K562 (cell line): ENCODE results near the gene THUMPD2. TPM values are rescaled to one million over a fixed set of nuclear protein-coding genes. Genes with fewer than 3 reads are reported as not detected.

Source experiments
- CEBPG ChIP-seq, 3 experiments: fragments of 200-800 bp in 1 of 3; sonication (Bioruptor generic) in 1 of 3; sonication (generic) in 1 of 3; formaldehyde crosslinking in 1 of 3; IDR thresholded peaks in 2 of 3; conservative IDR thresholded peaks in 1 of 3; 2 replicates each; pipeline versions ENCODE4 v1.6.1 to v1.8.0; 2016 to 2022; ENCODE audit warnings: missing compliant biosample characterization in 2 of 3, missing genetic modification characterization in 2 of 3, mild to moderate bottlenecking in 1 of 3, missing genetic modification reagents in 1 of 3
- EGR1 ChIP-seq: fragments of 450-650 bp; conservative IDR thresholded peaks from 2 replicates; pipeline ENCODE4 v1.6.1; 2017; ENCODE audit warnings: mild to moderate bottlenecking
- ELF2 ChIP-seq: fragments of 250-450 bp; sonication (Bioruptor Pico); IDR thresholded peaks from 2 replicates; pipeline ENCODE4 v1.5.0; 2021; ENCODE audit warnings: mild to moderate bottlenecking
- EWSR1 ChIP-seq: fragments of 450-650 bp; IDR thresholded peaks from 2 replicates; pipeline ENCODE4 v1.6.1; 2018; ENCODE audit warnings: borderline replicate concordance, mild to moderate bottlenecking, low read depth, moderate library complexity; ENCODE audit not compliant: partially characterized antibody
- FOS ChIP-seq: IDR thresholded peaks from 3 replicates; pipeline ENCODE4 v1.6.1; 2011; ENCODE audit not compliant: insufficient read length; ENCODE audit errors: extremely low read depth
- FOSL1 ChIP-seq: fragments of 200-800 bp; sonication (Bioruptor generic); conservative IDR thresholded peaks from 2 replicates; pipeline ENCODE4 v1.6.1; 2016; ENCODE audit warnings: missing genetic modification characterization, missing compliant biosample characterization
- FUS ChIP-seq: fragments of 200-400 bp; formaldehyde crosslinking; optimal IDR thresholded peaks from 2 replicates; pipeline ENCODE3; 2017; ENCODE audit warnings: low read depth, low read length
- GATAD2A ChIP-seq: fragments of 450-650 bp; IDR thresholded peaks from 2 replicates; pipeline ENCODE4 v1.6.1; 2017
- KLF6 ChIP-seq: fragments of 250-450 bp; sonication (Bioruptor Pico); IDR thresholded peaks from 2 replicates; pipeline ENCODE4 v1.4.0; 2020; ENCODE audit warnings: mild to moderate bottlenecking, moderate library complexity, borderline replicate concordance
- MEIS2 ChIP-seq: fragments of 450-650 bp; IDR thresholded peaks from 2 replicates; pipeline ENCODE4 v1.6.1; 2014; ENCODE audit warnings: mild to moderate bottlenecking; ENCODE audit not compliant: partially characterized antibody
- MYNN ChIP-seq, 2 experiments: sonication (generic); formaldehyde crosslinking in 1 of 2; IDR thresholded peaks; 2 replicates each; pipeline versions ENCODE4 v1.5.0 to v1.6.1; 2016 to 2020; ENCODE audit warnings: antibody characterized with exemption in 1 of 2, missing genetic modification reagents in 1 of 2
- NCOR1 ChIP-seq: fragments of 450-650 bp; IDR thresholded peaks from 2 replicates; pipeline ENCODE4 v1.6.1; 2016; ENCODE audit warnings: mild to moderate bottlenecking, moderate library complexity
- SUPT5H ChIP-seq: fragments of 450-650 bp; IDR thresholded peaks from 2 replicates; pipeline ENCODE4 v1.6.1; 2016
- WHSC1 ChIP-seq: IDR thresholded peaks from one replicate; pipeline ENCODE4 v1.6.1; 2012; ENCODE audit warnings: low read length, control low read depth, inconsistent platforms
- ZBTB43 ChIP-seq: sonication (generic); formaldehyde crosslinking; IDR thresholded peaks from 2 replicates; pipeline ENCODE4 v1.8.0; 2023; ENCODE audit warnings: mild to moderate bottlenecking, missing genetic modification reagents
- ZBTB7A ChIP-seq: IDR thresholded peaks from 2 replicates; pipeline ENCODE4 v1.6.1; 2011; ENCODE audit warnings: low read depth, mild to moderate bottlenecking, low read length, moderate library complexity, borderline replicate concordance; ENCODE audit not compliant: control insufficient read depth
- ZNF24 ChIP-seq: fragments of 450-650 bp; IDR thresholded peaks from 2 replicates; pipeline ENCODE4 v1.6.1; 2016
- ZNF354B ChIP-seq: fragments of 250-450 bp; sonication (Bioruptor Pico); IDR thresholded peaks from 2 replicates; pipeline ENCODE4 v1.4.0; 2020
- ZNF561 ChIP-seq: fragments of 450-650 bp; formaldehyde crosslinking; conservative IDR thresholded peaks from 2 replicates; pipeline ENCODE4 v1.4.0; 2020; ENCODE audit warnings: mild to moderate bottlenecking, moderate library complexity
- ZZZ3 ChIP-seq: fragments of 450-650 bp; IDR thresholded peaks from 2 replicates; pipeline ENCODE4 v1.6.1; 2016; ENCODE audit warnings: antibody characterized with exemption, mild to moderate bottlenecking, moderate library complexity
- polyA plus RNA-seq, 8 experiments: library from polyadenylated mRNA; depleted of rRNA in 4 of 8; stranded (reverse) in 5 of 8; unstranded in 3 of 8; fragments of >200 nt; fragmentation: Nextera tagmentation in 2 of 8; fragmentation: Illumina TruSeq in 1 of 8; extraction: Ambion mirVana in 2 of 8; extraction: Trizol in 1 of 8; gene quantifications; 2 replicates each; pipeline versions ENCODE4 v1.2.1 to v1.2.3, GENCODE V29; 2011 to 2014; ENCODE audit warnings: inconsistent platforms in 1 of 8, missing spikeins in 1 of 8
- total RNA-seq, 7 experiments: library from RNA; depleted of rRNA in 6 of 7; stranded (reverse); fragments of >200 nt in 6 of 7; fragmentation: Illumina TruSeq in 2 of 7; extraction: Trizol in 2 of 7; gene quantifications; 2 replicates each; pipeline versions ENCODE4 v1.2.1 to v1.2.3, GENCODE V29; 2011 to 2021; ENCODE audit warnings: low replicate concordance in 1 of 7
- TF ChIP-seq, protein P1 (sequence below): sonication (generic); formaldehyde crosslinking; IDR thresholded peaks from 2 replicates; pipeline ENCODE4 v1.8.1; 2023; ENCODE audit warnings: mild to moderate bottlenecking, missing genetic modification reagents, moderate library complexity

Gene THUMPD2
- total and polyA plus RNA-seq, 9 of the 15 experiments (the other 6 are each of a cell fraction or from before 2014, with no cell fraction given), result 9.6 to 40.4 (median 24.0) TPM

- TF ChIP-seq ZNF561 (CRISPR knock-in tag) (no peak), NCOR1 (no peak), GATAD2A (no peak), MEIS2 (peak; percentile 41), FOSL1 (tag) (0 out of 2 replicates have a peak, but pooled peaks have one; percentile 4), ZBTB7A (no peak), FOS (no peak), ZNF354B (CRISPR knock-in tag) (no peak), ZNF24 (peak; percentile 50; the same call in 1 of the 2 replicates), MYNN (IDR thresholded peaks at IDR 0.05) (no peak), MYNN (CRISPR knock-in tag; IDR thresholded peaks at IDR 0.05) (no peak), EWSR1 (no peak), CEBPG (CRISPR knock-in tag; IDR thresholded peaks at IDR 0.05) (no peak), CEBPG (tag; conservative IDR thresholded peaks at IDR 0.05 in 1 of 2, IDR thresholded peaks at IDR 0.05 in 1 of 2) (no peak), ZBTB43 (CRISPR knock-in tag) (no peak), ZZZ3 (no peak), FUS (no peak), KLF6 (CRISPR knock-in tag) (no peak), ELF2 (CRISPR knock-in tag) (no peak), EGR1 (peak; percentile 92), SUPT5H (no peak), WHSC1 (no peak)
- TF ChIP-seq, protein P1, sequence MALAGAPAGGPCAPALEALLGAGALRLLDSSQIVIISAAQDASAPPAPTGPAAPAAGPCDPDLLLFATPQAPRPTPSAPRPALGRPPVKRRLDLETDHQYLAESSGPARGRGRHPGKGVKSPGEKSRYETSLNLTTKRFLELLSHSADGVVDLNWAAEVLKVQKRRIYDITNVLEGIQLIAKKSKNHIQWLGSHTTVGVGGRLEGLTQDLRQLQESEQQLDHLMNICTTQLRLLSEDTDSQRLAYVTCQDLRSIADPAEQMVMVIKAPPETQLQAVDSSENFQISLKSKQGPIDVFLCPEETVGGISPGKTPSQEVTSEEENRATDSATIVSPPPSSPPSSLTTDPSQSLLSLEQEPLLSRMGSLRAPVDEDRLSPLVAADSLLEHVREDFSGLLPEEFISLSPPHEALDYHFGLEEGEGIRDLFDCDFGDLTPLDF (CRISPR knock-in tag), result no peak
These were observed 869 bp upstream of the THUMPD2 start (continued) for GRCh38 chr2:39779927-39780326.
